Fibroblast of lung (primary cell): ENCODE results near the gene HDAC4. TPM values are rescaled to one million over a fixed set of nuclear protein-coding genes. Genes with fewer than 3 reads are reported as not detected.

Source experiments
- DNase-seq, 2 donors: peaks; one replicate each; pipeline versions ENCODE4 v3.0.0 to v3.0.0-alpha.2; 2010; ENCODE audit warnings: low read depth in 2 of 2
- H2AFZ ChIP-seq: 2 replicates; pipeline ENCODE4 v1.5.1; 2012; ENCODE audit warnings: low read length, control low read depth, inconsistent platforms
- H3K27ac ChIP-seq: 2 replicates; pipeline ENCODE4 v1.5.1; 2011; ENCODE audit warnings: low read length, control low read depth; ENCODE audit not compliant: insufficient read depth
- H3K27me3 ChIP-seq: 2 replicates; pipeline ENCODE4 v1.5.1; 2011; ENCODE audit warnings: mild to moderate bottlenecking, low read length; ENCODE audit not compliant: control insufficient read depth, insufficient read depth
- H3K36me3 ChIP-seq: 2 replicates; pipeline ENCODE4 v1.5.1; 2011; ENCODE audit warnings: low read length; ENCODE audit not compliant: control insufficient read depth, insufficient read depth
- H3K4me1 ChIP-seq: 2 replicates; pipeline ENCODE4 v1.5.1; 2011; ENCODE audit warnings: low read length; ENCODE audit not compliant: control insufficient read depth, insufficient read depth; ENCODE audit errors: extremely low read depth
- H3K4me2 ChIP-seq: 2 replicates; pipeline ENCODE4 v1.5.1; 2011; ENCODE audit warnings: low read length, control low read depth; ENCODE audit not compliant: insufficient read depth; ENCODE audit errors: extremely low read depth
- H3K4me3 ChIP-seq, 4 experiments: fragments of 200-600 bp in 1 of 4; sonication (generic) in 1 of 4; replicated peaks in 1 of 4; 2 replicates each; pipeline ENCODE4 v1.5.1; 2011 to 2016; ENCODE audit warnings: low read length in 4 of 4, low read depth in 3 of 4, mild to moderate bottlenecking in 3 of 4, control low read depth in 2 of 4, inconsistent platforms in 1 of 4, mixed read lengths in 1 of 4; ENCODE audit not compliant: insufficient read depth in 1 of 4; ENCODE audit errors: control extremely low read depth in 1 of 4
- H3K79me2 ChIP-seq: 2 replicates; pipeline ENCODE4 v1.5.1; 2012; ENCODE audit warnings: mild to moderate bottlenecking, low read length, inconsistent platforms; ENCODE audit not compliant: control insufficient read depth, insufficient read depth
- H3K9ac ChIP-seq: 2 replicates; pipeline ENCODE4 v1.5.1; 2011; ENCODE audit warnings: mild to moderate bottlenecking, low read length, control low read depth; ENCODE audit not compliant: insufficient read depth
- H3K9me3 ChIP-seq: 2 replicates; pipeline ENCODE4 v1.5.1; 2012; ENCODE audit warnings: low read depth, low read length; ENCODE audit not compliant: control insufficient read depth, insufficient read depth
- H4K20me1 ChIP-seq: 2 replicates; pipeline ENCODE4 v1.5.1; 2011; ENCODE audit warnings: low read length; ENCODE audit not compliant: control insufficient read depth, insufficient read depth; ENCODE audit errors: extremely low read depth
- CTCF ChIP-seq, 2 donors: IDR thresholded peaks in 1 of 2; conservative IDR thresholded peaks in 1 of 2; 1 replicate in 1 of 2; 2 replicates in 1 of 2; pipeline ENCODE4 v1.5.1; 2011 to 2012; ENCODE audit warnings: low read length in 2 of 2, control low read depth in 1 of 2, inconsistent platforms in 1 of 2, low read depth in 1 of 2, mild to moderate bottlenecking in 1 of 2
- EZH2 ChIP-seq: IDR thresholded peaks from 2 replicates; pipeline ENCODE4 v1.5.1; 2012; ENCODE audit warnings: low read length, control low read depth, mild to moderate bottlenecking; ENCODE audit errors: missing control alignments
- polyA plus RNA-seq, 2 donors: library from polyadenylated mRNA; depleted of rRNA in 1 of 2; stranded (reverse) in 1 of 2; unstranded in 1 of 2; fragments of >200 nt; gene quantifications; 2 replicates each; pipeline ENCODE4 v1.2.1, GENCODE V29; 2011 to 2012; ENCODE audit warnings: missing spikeins in 1 of 2
- total RNA-seq: library from RNA; depleted of rRNA; stranded (reverse); fragments of >200 nt; gene quantifications from 2 replicates; pipeline ENCODE4 v1.2.1, GENCODE V29; 2014

HDAC4 gene
- total and polyA plus RNA-seq, 2 donors (not counting 1 experiment from before 2014, with no cell fraction given) = 7.4 to 19.8 TPM

GRCh38 chr2:239008677-239009588, 391.9 kb downstream of the HDAC4 start:
- Histone ChIP-seq H3K79me2 (no peaks in the 10 kb centered on the region), H3K36me3 (no peaks in the 10 kb centered on the region), H3K4me3 (no peak overlapping the region), H3K9ac (no peak overlapping the region), H2AFZ (no peak overlapping the region), H3K4me2 (no peak overlapping the region), H4K20me1 (peaks cover 2% of the 10 kb centered on the region), H3K4me1 (no peaks in the 10 kb centered on the region), H3K9me3 (no peaks in the 10 kb centered on the region), H3K27me3 (peaks cover 14% of the 10 kb centered on the region), H3K27ac (no peak overlapping the region)
- DNase-seq = no peak
- TF ChIP-seq EZH2 (no peak), CTCF (conservative IDR thresholded peaks at IDR 0.05 in 1 of 2, IDR thresholded peaks at IDR 0.05 in 1 of 2; ENCODE audit: low read depth in 1 of 2, low read length in 2 of 2) (no peak)

- DNase-seq = no peak
- TF ChIP-seq CTCF (conservative IDR thresholded peaks at IDR 0.05 in 1 of 2, IDR thresholded peaks at IDR 0.05 in 1 of 2; ENCODE audit: low read depth in 1 of 2, low read length in 2 of 2) (no peak), EZH2 (no peak)
- H3K27ac ChIP-seq = no peak overlapping the region
- no peak overlapping the region for H3K4me2 ChIP-seq
- peaks cover 2% of the 10 kb centered on the region for H4K20me1 ChIP-seq
- no peak overlapping the region for H3K9ac ChIP-seq
- H3K4me1 ChIP-seq = peaks cover 5% of the 10 kb centered on the region
- no peaks in the 10 kb centered on the region for H3K9me3 ChIP-seq
- no peak overlapping the region for H2AFZ ChIP-seq
- no peak overlapping the region for H3K4me3 ChIP-seq
- H3K36me3 ChIP-seq = no peaks in the 10 kb centered on the region
- H3K27me3 ChIP-seq = peaks cover 11% of the 10 kb centered on the region
- H3K79me2 ChIP-seq = no peaks in the 10 kb centered on the region
These were observed 392.8 kb downstream of the HDAC4 start for GRCh38 chr2:239008004-239008403.

- H3K9me3 ChIP-seq = no peaks in the 10 kb centered on the region
- TF ChIP-seq CTCF (conservative IDR thresholded peaks at IDR 0.05 in 1 of 2, IDR thresholded peaks at IDR 0.05 in 1 of 2; ENCODE audit: low read depth in 1 of 2, low read length in 2 of 2) (no peak), EZH2 (no peak)
- H3K9ac ChIP-seq = no peak overlapping the region
- peak in 1 of 2 donors; percentile 23 for DNase-seq
- peaks cover 11% of the 10 kb centered on the region for H3K27me3 ChIP-seq
- no peaks in the 10 kb centered on the region for H3K79me2 ChIP-seq
- H3K4me3 ChIP-seq = no peak overlapping the region
- no peaks in the 10 kb centered on the region for H3K36me3 ChIP-seq
- no peak overlapping the region for H2AFZ ChIP-seq
- no peak overlapping the region for H3K4me2 ChIP-seq
- peaks cover 6% of the 10 kb centered on the region for H3K4me1 ChIP-seq
- H4K20me1 ChIP-seq = peaks cover under 1% of the 10 kb centered on the region
- no peak overlapping the region for H3K27ac ChIP-seq
These were observed 394.1 kb downstream of the HDAC4 start for GRCh38 chr2:239006622-239007285.
